Activated CD4-positive, alpha-beta T cell treated with anti-CD3 and anti-CD28 coated beads for 36 hours (primary cell): Measurements from ENCODE around the gene CARD11. TPM values are rescaled to one million over a fixed set of nuclear protein-coding genes. Genes with fewer than 3 reads are reported as not detected.

Experiments used
- ATAC-seq: fragments of 200-7000 bp; cut with Tn5 transposase; one replicate; pipeline ENCODE4 v1.10.0; 2021; ENCODE audit warnings: mild to moderate bottlenecking, moderate library complexity
- CTCF ChIA-PET: fragments of 350-600 bp; sonication (Branson Sonifier 250); formaldehyde crosslinking; loops from one replicate; lab custom pipeline; 2021; ENCODE audit warnings: antibody characterized with exemption; lab: Charles Lee
- POLR2A ChIA-PET: fragments of 350-600 bp; sonication (Branson Sonifier 250); formaldehyde crosslinking; loops from one replicate; lab custom pipeline; 2021; ENCODE audit warnings: antibody characterized with exemption, inconsistent platforms; lab: Charles Lee
- DNase-seq: peaks from one replicate; pipeline ENCODE4 v3.0.0-alpha.2; 2020
- H3K27ac Mint-ChIP-seq: one replicate; pipeline ENCODE4 v1.8.0; 2021; ENCODE audit warnings: mixed read lengths
- H3K27me3 Mint-ChIP-seq: one replicate; pipeline ENCODE4 v1.8.0; 2021; ENCODE audit warnings: mixed read lengths
- H3K36me3 Mint-ChIP-seq: one replicate; pipeline ENCODE4 v1.8.0; 2021; ENCODE audit warnings: low read depth, mixed read lengths
- H3K4me1 Mint-ChIP-seq: one replicate; pipeline ENCODE4 v1.8.0; 2021; ENCODE audit warnings: mixed read lengths
- H3K4me3 Mint-ChIP-seq: one replicate; pipeline ENCODE4 v1.8.0; 2021; ENCODE audit warnings: mild to moderate bottlenecking, moderate library complexity, mixed read lengths
- H3K9me3 Mint-ChIP-seq: one replicate; pipeline ENCODE4 v1.8.0; 2021; ENCODE audit warnings: low read depth, mixed read lengths
- intact Hi-C, 2 experiments: fragments of 100-400 bp; cut with DNase I in 1 of 2; cut with micrococcal nuclease in 1 of 2; formaldehyde crosslinking; loops; one replicate each; pipeline versions ENCODE4 v1.14.2 to v1.15.1; 2022 to 2024; cut with DNase I, micrococcal nuclease
- total RNA-seq, 2 experiments: library from RNA; stranded (reverse); gene quantifications; one replicate each; pipeline ENCODE4 v1.2.3, GENCODE V29; 2021

Gene CARD11
- total RNA-seq, 2 experiments from 2014 or later: 108 to 118 TPM

GRCh38 chr7:2967705-2968104 is 76.0 kb downstream of the CARD11 start:
- intact Hi-C loops: no loop called here
- H3K9me3 Mint-ChIP-seq: peaks cover 21% of the 10 kb centered on the region
- ChIA-PET POLR2A (interaction anchor here (0.6 kb wide), 1 partner anchor 38 kb away, joined by 3 read pairs; no protein-coding TSS in a partner anchor), CTCF (no interaction called here)
- H3K4me1 Mint-ChIP-seq: peaks cover 33% of the 10 kb centered on the region
- H3K4me3 Mint-ChIP-seq: no peak overlapping the region
- ATAC-seq (no peak), DNase-seq (no peak)
- no peak overlapping the region for H3K27ac Mint-ChIP-seq
- no peaks in the 10 kb centered on the region for H3K27me3 Mint-ChIP-seq
- peaks cover 40% of the 10 kb centered on the region for H3K36me3 Mint-ChIP-seq

GRCh38 chr7:2967253-2967652 is 76.4 kb downstream of the CARD11 start:
- no peak overlapping the region for H3K27ac Mint-ChIP-seq
- no peak for DNase-seq
- peaks cover 33% of the 10 kb centered on the region for H3K4me1 Mint-ChIP-seq
- no peak for ATAC-seq
- H3K27me3 Mint-ChIP-seq: no peaks in the 10 kb centered on the region
- peaks cover 36% of the 10 kb centered on the region for H3K36me3 Mint-ChIP-seq
- peaks cover 21% of the 10 kb centered on the region for H3K9me3 Mint-ChIP-seq
- no peak overlapping the region for H3K4me3 Mint-ChIP-seq
- POLR2A ChIA-PET: interaction anchor here (0.6 kb wide), 2 partner anchors 38 to 71 kb away, joined by 3 read pairs; no protein-coding TSS in a partner anchor
- CTCF ChIA-PET: interaction anchor here (0.8 kb wide), 1 partner anchor 96 kb away, joined by 3 read pairs; no protein-coding TSS in a partner anchor
- intact Hi-C loops: no loop called here

- ATAC-seq (no peak), DNase-seq (peak; percentile 8)
- Mint-ChIP-seq H3K9me3 (peaks cover 21% of the 10 kb centered on the region), H3K4me1 (peaks cover 37% of the 10 kb centered on the region), H3K36me3 (peaks cover 36% of the 10 kb centered on the region), H3K27me3 (no peaks in the 10 kb centered on the region), H3K27ac (peak overlapping the region; percentile 17), H3K4me3 (no peak overlapping the region)
- intact Hi-C loops: no loop called here
- ChIA-PET POLR2A (interaction anchor here (0.6 kb wide), 1 partner anchor 72 kb away, joined by 3 read pairs; no protein-coding TSS in a partner anchor), CTCF (interaction anchor here (0.7 to 0.8 kb wide), 2 partner anchors 27 to 97 kb away, joined by 3 read pairs; no protein-coding TSS in a partner anchor)
These were observed 77.1 kb downstream of the CARD11 start for GRCh38 chr7:2966466-2967078.

- ChIA-PET CTCF (no interaction called here), POLR2A (interaction anchor here (0.7 kb wide), 1 partner anchor 9 kb away, joined by 3 read pairs; no protein-coding TSS in a partner anchor)
- ATAC-seq: no peak
- Mint-ChIP-seq H3K4me1 (peaks cover 38% of the 10 kb centered on the region), H3K27ac (no peak overlapping the region), H3K27me3 (no peaks in the 10 kb centered on the region), H3K36me3 (peaks cover 37% of the 10 kb centered on the region), H3K9me3 (peaks cover 21% of the 10 kb centered on the region), H3K4me3 (no peak overlapping the region)
- intact Hi-C loops: no loop called here
- DNase-seq: peak; percentile 20
These were observed 77.9 kb downstream of the CARD11 start for GRCh38 chr7:2965745-2966270.

- ATAC-seq (no peak), DNase-seq (no peak)
- Mint-ChIP-seq H3K4me1 (peaks cover 41% of the 10 kb centered on the region), H3K36me3 (peaks cover 40% of the 10 kb centered on the region), H3K4me3 (no peak overlapping the region), H3K27me3 (no peaks in the 10 kb centered on the region), H3K9me3 (peaks cover 21% of the 10 kb centered on the region), H3K27ac (no peak overlapping the region)
- ChIA-PET POLR2A (interaction anchor here (0.7 to 1.4 kb wide), 2 partner anchors 9 to 12 kb away, joined by 3 to 4 read pairs; no protein-coding TSS in a partner anchor), CTCF (interaction anchor here (0.8 to 1.3 kb wide), 3 partner anchors 12 to 71 kb away, joined by 3 read pairs; no protein-coding TSS in a partner anchor)
- intact Hi-C loops: no loop called here
These were observed 78.4 kb downstream of the CARD11 start for GRCh38 chr7:2965301-2965700.

- intact Hi-C loops: no loop called here
- ChIA-PET POLR2A (interaction anchor here (1.4 kb wide), 1 partner anchor 13 kb away, joined by 4 read pairs; no protein-coding TSS in a partner anchor), CTCF (interaction anchor here (0.7 to 1.3 kb wide), 4 partner anchors 11 to 70 kb away, joined by 3 to 4 read pairs (median 3); no protein-coding TSS in a partner anchor)
- no peak for ATAC-seq
- Mint-ChIP-seq H3K4me1 (peaks cover 50% of the 10 kb centered on the region), H3K27me3 (no peaks in the 10 kb centered on the region), H3K9me3 (peaks cover 21% of the 10 kb centered on the region), H3K27ac (no peak overlapping the region), H3K36me3 (peaks cover 48% of the 10 kb centered on the region), H3K4me3 (no peak overlapping the region)
- peak; percentile 3 for DNase-seq
These were observed 79.5 kb downstream of the CARD11 start for GRCh38 chr7:2964208-2964607.

GRCh38 chr7:2962865-2963264 is 80.8 kb downstream of the CARD11 start:
- intact Hi-C loops: no loop called here
- ChIA-PET POLR2A (no interaction called here), CTCF (no interaction called here)
- DNase-seq (no peak), ATAC-seq (no peak)
- Mint-ChIP-seq H3K36me3 (peaks cover 61% of the 10 kb centered on the region), H3K4me1 (peaks cover 57% of the 10 kb centered on the region), H3K27me3 (no peaks in the 10 kb centered on the region), H3K4me3 (no peak overlapping the region), H3K27ac (peak overlapping the region; percentile 3), H3K9me3 (peaks cover 21% of the 10 kb centered on the region)

GRCh38 chr7:2959828-2960599 is 83.7 kb downstream of the CARD11 start:
- peaks cover 55% of the 10 kb centered on the region for H3K36me3 Mint-ChIP-seq
- peaks cover 70% of the 10 kb centered on the region for H3K4me1 Mint-ChIP-seq
- no peak for ATAC-seq
- peak overlapping the region; percentile 65 for H3K27ac Mint-ChIP-seq
- peak; percentile 2 for DNase-seq
- no peak overlapping the region for H3K4me3 Mint-ChIP-seq
- intact Hi-C loops: loop anchor here in 1 of 2 experiments (10.0 kb wide), 1 partner anchor 95 kb away; no protein-coding TSS in a partner anchor
- CTCF ChIA-PET: interaction anchor here (0.6 to 1.1 kb wide), 3 partner anchors 14 to 82 kb away, joined by 3 to 4 read pairs (median 3); no protein-coding TSS in a partner anchor
- H3K9me3 Mint-ChIP-seq: no peaks in the 10 kb centered on the region
- POLR2A ChIA-PET: no interaction called here
- no peaks in the 10 kb centered on the region for H3K27me3 Mint-ChIP-seq

- ChIA-PET POLR2A (no interaction called here), CTCF (interaction anchor here (0.6 to 1.1 kb wide), 3 partner anchors 15 to 83 kb away, joined by 3 to 4 read pairs (median 3); no protein-coding TSS in a partner anchor)
- no peak overlapping the region for H3K4me3 Mint-ChIP-seq
- ATAC-seq: no peak
- intact Hi-C loops: loop anchor here in 1 of 2 experiments (10.0 kb wide), 1 partner anchor 94 kb away; no protein-coding TSS in a partner anchor
- peaks cover 57% of the 10 kb centered on the region for H3K36me3 Mint-ChIP-seq
- peaks cover 73% of the 10 kb centered on the region for H3K4me1 Mint-ChIP-seq
- H3K27ac Mint-ChIP-seq: peak overlapping the region; percentile 65
- DNase-seq: peak; percentile 22
- no peaks in the 10 kb centered on the region for H3K9me3 Mint-ChIP-seq
- H3K27me3 Mint-ChIP-seq: no peaks in the 10 kb centered on the region
These were observed 84.5 kb downstream of the CARD11 start for GRCh38 chr7:2959103-2959680.

- CTCF ChIA-PET: no interaction called here
- ATAC-seq (no peak), DNase-seq (peak; percentile 2)
- no peaks in the 10 kb centered on the region for H3K27me3 Mint-ChIP-seq
- H3K4me1 Mint-ChIP-seq: peaks cover 79% of the 10 kb centered on the region
- H3K9me3 Mint-ChIP-seq: no peaks in the 10 kb centered on the region
- POLR2A ChIA-PET: no interaction called here
- peak overlapping the region; percentile 83 for H3K27ac Mint-ChIP-seq
- H3K36me3 Mint-ChIP-seq: peaks cover 63% of the 10 kb centered on the region
- no peak overlapping the region for H3K4me3 Mint-ChIP-seq
- intact Hi-C loops: loop anchor here in 1 of 2 experiments (10.0 kb wide), 1 partner anchor 94 kb away; no protein-coding TSS in a partner anchor
These were observed 85.1 kb downstream of the CARD11 start for GRCh38 chr7:2958416-2959102.
